IMR-90 (cell line): Measurements from ENCODE around the gene MT1A. TPM values are rescaled to one million over a fixed set of nuclear protein-coding genes. Genes with fewer than 3 reads are reported as not detected.

Experiments
- ATAC-seq: fragments of 200-7000 bp; cut with Tn5 transposase; 2 replicates; pipeline ENCODE4 v1.9.1; 2020; ENCODE audit warnings: low read depth, mild to moderate bottlenecking, moderate library complexity
- BruUV-seq: library from RNA; stranded (reverse); fragments of 400-500 nt; replicated peaks from 2 replicates; lab custom pipeline; 2021; lab: Mats Ljungman, UMichigan
- CTCF ChIA-PET: fragments of 300-600 bp; formaldehyde crosslinking; extraction: SDS; loops from one replicate; lab custom pipeline; 2021; ENCODE audit warnings: antibody characterized with exemption; lab: Yijun Ruan, JAX
- POLR2A ChIA-PET: fragments of 300-600 bp; sonication (Branson Sonifier 250); formaldehyde crosslinking; loops from one replicate; lab custom pipeline; 2022; ENCODE audit warnings: antibody characterized with exemption; ENCODE audit not compliant: unreplicated experiment; lab: Charles Lee
- DNase-seq: peaks from one replicate; pipeline ENCODE4 v3.0.0; 2013
- H2AFZ ChIP-seq: replicated peaks from 2 replicates; pipeline ENCODE3; 2013; ENCODE audit warnings: low read length, mild to moderate bottlenecking; ENCODE audit not compliant: poor library complexity
- H2AK5ac ChIP-seq: 2 replicates; pipeline ENCODE4 v1.6.1; 2013; ENCODE audit warnings: low read depth, low read length, inconsistent platforms
- H2AK9ac ChIP-seq: replicated peaks from 2 replicates; pipeline ENCODE3; 2013; ENCODE audit warnings: mild to moderate bottlenecking, low read depth, low read length, moderate library complexity; ENCODE audit not compliant: poor library complexity
- H2BK120ac ChIP-seq: 2 replicates; pipeline ENCODE4 v1.6.1; 2013; ENCODE audit warnings: low read depth, low read length, inconsistent platforms
- H2BK15ac ChIP-seq: 3 replicates; pipeline ENCODE4 v1.6.1; 2013; ENCODE audit warnings: low read depth, low read length, inconsistent platforms
- H2BK20ac ChIP-seq: 2 replicates; pipeline ENCODE4 v1.6.1; 2013; ENCODE audit warnings: low read depth, mild to moderate bottlenecking, inconsistent platforms, low read length, moderate library complexity
- H2BK5ac ChIP-seq: 2 replicates; pipeline ENCODE4 v1.6.1; 2013; ENCODE audit warnings: mild to moderate bottlenecking, low read depth, low read length, inconsistent platforms; ENCODE audit not compliant: poor library complexity, severe bottlenecking
- H3K14ac ChIP-seq: replicated peaks from 2 replicates; pipeline ENCODE4 v1.6.1; 2013; ENCODE audit warnings: low read depth, low read length, inconsistent platforms
- H3K18ac ChIP-seq: 2 replicates; pipeline ENCODE4 v1.6.1; 2013; ENCODE audit warnings: low read depth, low read length, control low read depth
- H3K23ac ChIP-seq: 2 replicates; pipeline ENCODE4 v1.6.1; 2013; ENCODE audit warnings: low read depth, low read length, inconsistent platforms
- H3K27ac ChIP-seq: 2 replicates; pipeline ENCODE4 v1.5.1; 2013; ENCODE audit warnings: mild to moderate bottlenecking, control low read depth, low read length; ENCODE audit not compliant: insufficient read depth
- H3K27me3 ChIP-seq: 2 replicates; pipeline ENCODE4 v1.6.1; 2013; ENCODE audit warnings: low read length; ENCODE audit not compliant: control insufficient read depth, insufficient read depth
- H3K36me3 ChIP-seq: 2 replicates; pipeline ENCODE4 v1.6.1; 2013; ENCODE audit warnings: low read length, mixed read lengths; ENCODE audit not compliant: control insufficient read depth, insufficient read depth
- H3K4ac ChIP-seq: 2 replicates; pipeline ENCODE4 v1.6.1; 2013; ENCODE audit warnings: low read depth, low read length, inconsistent platforms
- H3K4me1 ChIP-seq: 2 replicates; pipeline ENCODE4 v1.6.1; 2013; ENCODE audit warnings: low read length, mixed read lengths; ENCODE audit not compliant: control insufficient read depth, insufficient read depth
- H3K4me2 ChIP-seq: 2 replicates; pipeline ENCODE4 v1.6.1; 2013; ENCODE audit warnings: low read depth, mild to moderate bottlenecking, control low read depth, low read length, moderate library complexity
- H3K4me3 ChIP-seq: 2 replicates; pipeline ENCODE4 v1.5.1; 2013; ENCODE audit warnings: low read depth, mild to moderate bottlenecking, control low read depth, low read length, moderate library complexity; ENCODE audit not compliant: insufficient read depth
- H3K56ac ChIP-seq: 2 replicates; pipeline ENCODE4 v1.6.1; 2013; ENCODE audit warnings: low read length, inconsistent platforms; ENCODE audit not compliant: insufficient read depth; ENCODE audit errors: extremely low read depth
- H3K79me1 ChIP-seq, 2 experiments: 2 replicates each; pipeline ENCODE4 v1.6.1; 2013; ENCODE audit warnings: low read length in 2 of 2, inconsistent platforms in 1 of 2, low read depth in 1 of 2
- H3K9ac ChIP-seq: 2 replicates; pipeline ENCODE4 v1.6.1; 2013; ENCODE audit warnings: low read depth, low read length, control low read depth
- H3K9me1 ChIP-seq: 2 replicates; pipeline ENCODE4 v1.6.1; 2013; ENCODE audit warnings: low read length, inconsistent platforms; ENCODE audit not compliant: insufficient read depth
- H3K9me3 ChIP-seq: 2 replicates; pipeline ENCODE4 v1.6.1; 2013; ENCODE audit warnings: low read length; ENCODE audit not compliant: control insufficient read depth, insufficient read depth
- H4K20me1 ChIP-seq: 2 replicates; pipeline ENCODE4 v1.6.1; 2013; ENCODE audit warnings: low read length, inconsistent platforms; ENCODE audit not compliant: insufficient read depth
- H4K5ac ChIP-seq: 2 replicates; pipeline ENCODE4 v1.6.1; 2013; ENCODE audit warnings: mild to moderate bottlenecking, low read depth, low read length, control low read depth
- H4K8ac ChIP-seq, 2 experiments: 2 replicates each; pipeline ENCODE4 v1.6.1; 2013; ENCODE audit warnings: low read depth in 2 of 2, low read length in 2 of 2, control low read depth in 1 of 2, inconsistent platforms in 1 of 2
- H4K91ac ChIP-seq: 2 replicates; pipeline ENCODE4 v1.6.1; 2013; ENCODE audit warnings: low read depth, low read length, inconsistent platforms; ENCODE audit not compliant: insufficient read depth
- CEBPB ChIP-seq: IDR thresholded peaks from 2 replicates; pipeline ENCODE4 v1.6.1; 2012; ENCODE audit warnings: low read depth, low read length, improper control_type of control experiment
- CHD1 ChIP-seq: IDR thresholded peaks from 2 replicates; pipeline ENCODE4 v1.6.1; 2012; ENCODE audit warnings: low read depth, low read length, improper control_type of control experiment
- MAZ ChIP-seq: IDR thresholded peaks from 2 replicates; pipeline ENCODE4 v1.6.1; 2012; ENCODE audit warnings: low read depth, mild to moderate bottlenecking, low read length, improper control_type of control experiment, moderate library complexity, borderline replicate concordance
- MXI1 ChIP-seq: IDR thresholded peaks from 2 replicates; pipeline ENCODE4 v1.6.1; 2012; ENCODE audit warnings: low read depth, mild to moderate bottlenecking, low read length, moderate library complexity, borderline replicate concordance
- NFE2L2 ChIP-seq: fragments of 150-350 bp; IDR thresholded peaks from 2 replicates; pipeline ENCODE4 v1.6.1; 2016; ENCODE audit warnings: low read depth, mild to moderate bottlenecking, low read length
- POLR2A ChIP-seq: IDR thresholded peaks from 2 replicates; pipeline ENCODE4 v1.6.1; 2012; ENCODE audit warnings: mild to moderate bottlenecking, low read depth, low read length
- RCOR1 ChIP-seq: IDR thresholded peaks from 2 replicates; pipeline ENCODE4 v1.6.1; 2012; ENCODE audit warnings: mild to moderate bottlenecking, low read length, improper control_type of control experiment; ENCODE audit not compliant: insufficient replicate concordance
- RFX5 ChIP-seq: IDR thresholded peaks from 2 replicates; pipeline ENCODE4 v1.8.0; 2012; ENCODE audit warnings: low read depth, mild to moderate bottlenecking, low read length, moderate library complexity
- WGBS, 2 experiments: methylation state at CpG; one replicate each; pipeline versions ENCODE4 v1.1.5 to v1.1.7; 2013; ENCODE audit warnings: missing lambda C conversion rate in 2 of 2; ENCODE audit not compliant: insufficient read length in 1 of 2; ENCODE audit errors: extremely low coverage in 2 of 2; 5-methylcytosine and 5-hydroxymethylcytosine counted together
- dilution Hi-C: fragments of 300-500 bp; cut with HindIII; formaldehyde crosslinking; loops from one replicate; pipeline ENCODE4 v1.14.3; 2018; ENCODE audit warnings: low sequenced_read_pairs; ENCODE audit not compliant: unreplicated experiment
- in situ Hi-C: fragments of 300-500 bp; cut with MboI; formaldehyde crosslinking; loops from 3 replicates; pipeline ENCODE4 v1.14.3; 2019; ENCODE audit warnings: low sequenced_read_pairs, inconsistent platforms, mixed read lengths
- intact Hi-C: fragments of 100-400 bp; cut with micrococcal nuclease; formaldehyde crosslinking; loops from 2 replicates; pipeline ENCODE4 v1.10.0; 2022
- polyA plus RNA-seq, 3 experiments: library from polyadenylated mRNA; depleted of rRNA; stranded (reverse); fragments of >200 nt; gene quantifications; 2 replicates each; pipeline ENCODE4 v1.2.3, GENCODE V29; 2012; ENCODE audit warnings: low replicate concordance in 1 of 3
- total RNA-seq: library from RNA; depleted of rRNA; stranded (reverse); fragments of >200 nt; gene quantifications from 2 replicates; pipeline ENCODE4 v1.2.3, GENCODE V29; 2012
- TF ChIP-seq, protein P1 (sequence below): conservative IDR thresholded peaks from 2 replicates; pipeline ENCODE4 v1.5.1; 2012; ENCODE audit warnings: mild to moderate bottlenecking, low read depth, low read length, improper control_type of control experiment
- TF ChIP-seq, protein P2 (sequence below): fragments of 150-350 bp; IDR thresholded peaks from 2 replicates; pipeline ENCODE4 v1.6.1; 2017; ENCODE audit warnings: mild to moderate bottlenecking, antibody characterized with exemption, low read length, low read depth

MT1A gene
- total and polyA plus RNA-seq, 2 of the 4 experiments (the other 2 are of a cell fraction), result 1.6 TPM; not detected in 1

DNA sequence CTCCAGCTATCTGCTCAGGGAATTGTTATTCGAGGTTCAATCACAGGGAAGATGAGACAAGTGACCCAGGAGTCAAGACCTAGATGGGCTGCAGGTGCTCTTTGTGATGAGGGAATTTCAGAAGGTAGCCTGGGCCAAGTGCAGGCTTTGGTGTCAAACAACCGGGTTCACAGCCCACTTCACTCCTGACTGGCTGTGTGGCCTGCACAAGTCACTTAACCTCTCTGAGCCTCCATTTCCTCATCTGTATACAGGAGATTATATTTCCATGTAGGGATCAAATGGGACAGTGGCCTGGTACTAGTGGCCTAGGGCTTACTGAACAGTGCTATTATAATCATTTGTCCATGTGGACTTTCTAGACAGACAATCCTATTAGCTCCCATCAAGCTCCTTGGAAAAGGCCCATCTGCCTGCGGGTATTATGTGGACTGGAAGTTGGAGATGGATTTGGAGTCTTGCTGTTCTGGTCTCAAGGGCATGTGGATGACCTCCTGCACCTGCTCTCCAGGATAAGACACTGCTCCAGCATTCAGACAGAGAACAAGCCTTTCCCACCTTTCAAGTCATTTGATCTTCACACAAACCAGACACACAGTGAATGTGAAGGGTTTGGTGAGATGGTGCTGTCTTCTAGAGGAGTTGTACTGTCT, 40.7 kb downstream of the MT1A start:
- TF ChIP-seq, protein P1, sequence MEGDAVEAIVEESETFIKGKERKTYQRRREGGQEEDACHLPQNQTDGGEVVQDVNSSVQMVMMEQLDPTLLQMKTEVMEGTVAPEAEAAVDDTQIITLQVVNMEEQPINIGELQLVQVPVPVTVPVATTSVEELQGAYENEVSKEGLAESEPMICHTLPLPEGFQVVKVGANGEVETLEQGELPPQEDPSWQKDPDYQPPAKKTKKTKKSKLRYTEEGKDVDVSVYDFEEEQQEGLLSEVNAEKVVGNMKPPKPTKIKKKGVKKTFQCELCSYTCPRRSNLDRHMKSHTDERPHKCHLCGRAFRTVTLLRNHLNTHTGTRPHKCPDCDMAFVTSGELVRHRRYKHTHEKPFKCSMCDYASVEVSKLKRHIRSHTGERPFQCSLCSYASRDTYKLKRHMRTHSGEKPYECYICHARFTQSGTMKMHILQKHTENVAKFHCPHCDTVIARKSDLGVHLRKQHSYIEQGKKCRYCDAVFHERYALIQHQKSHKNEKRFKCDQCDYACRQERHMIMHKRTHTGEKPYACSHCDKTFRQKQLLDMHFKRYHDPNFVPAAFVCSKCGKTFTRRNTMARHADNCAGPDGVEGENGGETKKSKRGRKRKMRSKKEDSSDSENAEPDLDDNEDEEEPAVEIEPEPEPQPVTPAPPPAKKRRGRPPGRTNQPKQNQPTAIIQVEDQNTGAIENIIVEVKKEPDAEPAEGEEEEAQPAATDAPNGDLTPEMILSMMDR, result no peak
- TF ChIP-seq POLR2A (no peak), CHD1 (no peak), RCOR1 (no peak), RFX5 (no peak), MXI1 (no peak), MAZ (no peak), CEBPB (no peak), NFE2L2 (no peak)
- TF ChIP-seq, protein P2, sequence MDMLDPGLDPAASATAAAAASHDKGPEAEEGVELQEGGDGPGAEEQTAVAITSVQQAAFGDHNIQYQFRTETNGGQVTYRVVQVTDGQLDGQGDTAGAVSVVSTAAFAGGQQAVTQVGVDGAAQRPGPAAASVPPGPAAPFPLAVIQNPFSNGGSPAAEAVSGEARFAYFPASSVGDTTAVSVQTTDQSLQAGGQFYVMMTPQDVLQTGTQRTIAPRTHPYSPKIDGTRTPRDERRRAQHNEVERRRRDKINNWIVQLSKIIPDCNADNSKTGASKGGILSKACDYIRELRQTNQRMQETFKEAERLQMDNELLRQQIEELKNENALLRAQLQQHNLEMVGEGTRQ, result no peak
- Histone ChIP-seq H3K4me1 (peaks cover 7% of the 10 kb centered on the region; the same call in 1 of the 2 replicates), H4K8ac (no peak overlapping the region), H3K4me2 (no peak overlapping the region), H2AK5ac (no peak overlapping the region), H2BK15ac (no peak overlapping the region), H3K9me1 (no peaks in the 10 kb centered on the region), H2BK5ac (no peak overlapping the region), H3K18ac (no peak overlapping the region), H3K27ac (no peak overlapping the region), H3K9me3 (no peaks in the 10 kb centered on the region), H4K91ac (no peak overlapping the region), H2BK20ac (no peak overlapping the region), H3K27me3 (peaks cover 24% of the 10 kb centered on the region), H4K20me1 (no peaks in the 10 kb centered on the region), H3K56ac (no peak overlapping the region), H3K4me3 (no peak overlapping the region), H3K9ac (no peak overlapping the region), H2AK9ac (no peak overlapping the region), H3K79me1 (peaks cover 3% of the 10 kb centered on the region in 2 experiments; a peak in 1 of 4 replicates), H2AFZ (no peak overlapping the region), H3K36me3 (no peaks in the 10 kb centered on the region), H2BK120ac (no peak overlapping the region), H3K23ac (no peak overlapping the region), H3K4ac (no peak overlapping the region), H4K5ac (no peak overlapping the region), H3K14ac (no peak overlapping the region)
- ATAC-seq (no peak), DNase-seq (no peak)
- in situ Hi-C loops, result no loop called here
- WGBS, 2 experiments, result no CpG with 5 or more reads among the region's 3 CpGs
- dilution Hi-C loops, result no loop called here
- BruUV-seq, result no TSS peak
- intact Hi-C loops, result no loop called here
- POLR2A ChIA-PET, result no interaction called here
- CTCF ChIA-PET, result no interaction called here
